HepG2 (cell line): Measurements from ENCODE around the gene YIPF4. TPM values are rescaled to one million over a fixed set of nuclear protein-coding genes. Genes with fewer than 3 reads are reported as not detected.
A peak's percentile ranks its signal among the peaks of the same experiment; 100 is the strongest.

Source experiments
- CREB1 ChIP-seq, 2 experiments: fragments of 450-650 bp in 1 of 2; IDR thresholded peaks; 2 replicates each; pipeline ENCODE4 v1.6.1; 2016 to 2017; ENCODE audit warnings: control low read depth in 1 of 2, mild to moderate bottlenecking in 1 of 2, missing compliant biosample characterization in 1 of 2, missing genetic modification characterization in 1 of 2
- EHMT2 ChIP-seq: fragments of 200-600 bp; sonication (generic); IDR thresholded peaks from 2 replicates; pipeline ENCODE4 v1.7.0; 2017; ENCODE audit warnings: antibody characterized with exemption, low read depth, low read length, borderline replicate concordance
- FOXC1 ChIP-seq: sonication (generic); formaldehyde crosslinking; IDR thresholded peaks from 2 replicates; pipeline ENCODE4 v1.8.0; 2022; ENCODE audit warnings: mild to moderate bottlenecking, missing genetic modification reagents, borderline replicate concordance
- LCORL ChIP-seq, 2 experiments: fragments of 450-650 bp in 1 of 2; sonication (generic) in 1 of 2; formaldehyde crosslinking in 1 of 2; IDR thresholded peaks; 2 replicates each; pipeline versions ENCODE4 v1.5.0 to v1.6.1; 2017 to 2020; ENCODE audit warnings: antibody characterized with exemption in 1 of 2, missing genetic modification reagents in 1 of 2
- MAFG ChIP-seq: sonication (generic); formaldehyde crosslinking; IDR thresholded peaks from 2 replicates; pipeline ENCODE4 v1.5.1; 2020; ENCODE audit warnings: mild to moderate bottlenecking, missing genetic modification reagents
- PAWR ChIP-seq: sonication (generic); formaldehyde crosslinking; IDR thresholded peaks from 2 replicates; pipeline ENCODE4 v1.4.0; 2020; ENCODE audit warnings: missing genetic modification reagents, mild to moderate bottlenecking, borderline replicate concordance
- PLRG1 ChIP-seq: fragments of 450-650 bp; conservative IDR thresholded peaks from 2 replicates; pipeline ENCODE4 v1.6.1; 2016
- POLR2A ChIP-seq, 2 experiments: IDR thresholded peaks; 2 replicates each; pipeline ENCODE4 v1.6.1; 2011; ENCODE audit warnings: low read depth in 2 of 2, low read length in 2 of 2, mild to moderate bottlenecking in 1 of 2, moderate library complexity in 1 of 2; ENCODE audit not compliant: insufficient read depth in 1 of 2
- RBFOX2 ChIP-seq: fragments of 200-400 bp; formaldehyde crosslinking; IDR thresholded peaks from 2 replicates; pipeline ENCODE4 v1.6.1; 2017; ENCODE audit warnings: low read depth, mild to moderate bottlenecking, low read length
- SIN3B ChIP-seq: fragments of 150-350 bp; IDR thresholded peaks from 2 replicates; pipeline ENCODE4 v1.6.1; 2014; ENCODE audit warnings: low read length
- TEAD2 ChIP-seq: sonication (generic); formaldehyde crosslinking; IDR thresholded peaks from 2 replicates; pipeline ENCODE4 v1.9.0; 2021; ENCODE audit warnings: missing genetic modification reagents
- ZNF180 ChIP-seq: sonication (generic); formaldehyde crosslinking; IDR thresholded peaks from 2 replicates; pipeline ENCODE4 v1.4.0; 2020; ENCODE audit warnings: low read depth, missing genetic modification reagents, borderline replicate concordance
- ZNF264 ChIP-seq: sonication (generic); formaldehyde crosslinking; IDR thresholded peaks from 2 replicates; pipeline ENCODE4 v1.4.0; 2020; ENCODE audit warnings: missing genetic modification reagents
- ZNF329 ChIP-seq: sonication (generic); formaldehyde crosslinking; IDR thresholded peaks from 2 replicates; pipeline ENCODE4 v1.9.0; 2021; ENCODE audit warnings: low read depth, mild to moderate bottlenecking, missing genetic modification reagents
- ZNF550 ChIP-seq: sonication (generic); formaldehyde crosslinking; IDR thresholded peaks from 2 replicates; pipeline ENCODE4 v1.4.0; 2020; ENCODE audit warnings: mild to moderate bottlenecking, missing genetic modification reagents, borderline replicate concordance
- ZNF556 ChIP-seq: sonication (generic); formaldehyde crosslinking; IDR thresholded peaks from 2 replicates; pipeline ENCODE4 v1.4.0; 2020; ENCODE audit warnings: mild to moderate bottlenecking, missing genetic modification reagents, borderline replicate concordance
- ZNF644 ChIP-seq: IDR thresholded peaks from 2 replicates; pipeline ENCODE4 v1.6.1; 2016; ENCODE audit warnings: low read depth
- ZNF678 ChIP-seq: sonication (generic); formaldehyde crosslinking; IDR thresholded peaks from 2 replicates; pipeline ENCODE4 v1.4.0; 2020; ENCODE audit warnings: mild to moderate bottlenecking, missing genetic modification reagents
- ZNF790 ChIP-seq: sonication (generic); formaldehyde crosslinking; IDR thresholded peaks from 2 replicates; pipeline ENCODE4 v1.8.0; 2022; ENCODE audit warnings: missing genetic modification reagents, mild to moderate bottlenecking, borderline replicate concordance
- ZNF841 ChIP-seq: sonication (generic); formaldehyde crosslinking; IDR thresholded peaks from 2 replicates; pipeline ENCODE4 v1.8.1; 2023; ENCODE audit warnings: missing genetic modification reagents, borderline replicate concordance
- ZNF891 ChIP-seq: sonication (generic); formaldehyde crosslinking; IDR thresholded peaks from 2 replicates; pipeline ENCODE4 v1.5.0; 2020; ENCODE audit warnings: mild to moderate bottlenecking, missing genetic modification reagents
- polyA plus RNA-seq, 8 experiments: library from polyadenylated mRNA; depleted of rRNA in 3 of 8; stranded (reverse) in 7 of 8; unstranded in 1 of 8; fragments of >200 nt; fragmentation: Illumina TruSeq in 4 of 8; extraction: Trizol in 4 of 8; gene quantifications; 2 replicates each; pipeline versions ENCODE4 v1.2.1 to v1.2.3, GENCODE V29; 2011 to 2016; ENCODE audit warnings: low read depth in 4 of 8, missing spikeins in 1 of 8, mixed read lengths in 1 of 8; ENCODE audit not compliant: insufficient read depth in 1 of 8
- total RNA-seq, 5 experiments: library from RNA; depleted of rRNA; stranded (reverse); fragments of >200 nt; fragmentation: Illumina TruSeq; extraction: Trizol; gene quantifications; 2 replicates each; pipeline ENCODE4 v1.2.3, GENCODE V29; 2016; ENCODE audit warnings: low read depth in 1 of 5
- TF ChIP-seq, protein P1 (sequence below): sonication (generic); formaldehyde crosslinking; IDR thresholded peaks from 2 replicates; pipeline ENCODE4 v1.8.0; 2022; ENCODE audit warnings: mild to moderate bottlenecking, missing genetic modification reagents
- TF ChIP-seq, protein P2 (sequence below): sonication (generic); formaldehyde crosslinking; IDR thresholded peaks from 2 replicates; pipeline ENCODE4 v1.4.0; 2020; ENCODE audit warnings: mild to moderate bottlenecking, missing genetic modification reagents
- TF ChIP-seq, protein P3 (sequence below): sonication (generic); formaldehyde crosslinking; conservative IDR thresholded peaks from 2 replicates; pipeline ENCODE4 v1.4.0; 2020; ENCODE audit warnings: missing genetic modification reagents
- TF ChIP-seq, protein P4 (sequence below): IDR thresholded peaks from 2 replicates; pipeline ENCODE4 v1.6.1; 2016; ENCODE audit warnings: missing compliant biosample characterization, missing genetic modification reagents, borderline replicate concordance

The YIPF4 gene
- total and polyA plus RNA-seq, 2 of the 13 experiments (the other 11 are each of a cell fraction or from before 2014, with no cell fraction given), result 19.0 to 43.9 TPM

DNA sequence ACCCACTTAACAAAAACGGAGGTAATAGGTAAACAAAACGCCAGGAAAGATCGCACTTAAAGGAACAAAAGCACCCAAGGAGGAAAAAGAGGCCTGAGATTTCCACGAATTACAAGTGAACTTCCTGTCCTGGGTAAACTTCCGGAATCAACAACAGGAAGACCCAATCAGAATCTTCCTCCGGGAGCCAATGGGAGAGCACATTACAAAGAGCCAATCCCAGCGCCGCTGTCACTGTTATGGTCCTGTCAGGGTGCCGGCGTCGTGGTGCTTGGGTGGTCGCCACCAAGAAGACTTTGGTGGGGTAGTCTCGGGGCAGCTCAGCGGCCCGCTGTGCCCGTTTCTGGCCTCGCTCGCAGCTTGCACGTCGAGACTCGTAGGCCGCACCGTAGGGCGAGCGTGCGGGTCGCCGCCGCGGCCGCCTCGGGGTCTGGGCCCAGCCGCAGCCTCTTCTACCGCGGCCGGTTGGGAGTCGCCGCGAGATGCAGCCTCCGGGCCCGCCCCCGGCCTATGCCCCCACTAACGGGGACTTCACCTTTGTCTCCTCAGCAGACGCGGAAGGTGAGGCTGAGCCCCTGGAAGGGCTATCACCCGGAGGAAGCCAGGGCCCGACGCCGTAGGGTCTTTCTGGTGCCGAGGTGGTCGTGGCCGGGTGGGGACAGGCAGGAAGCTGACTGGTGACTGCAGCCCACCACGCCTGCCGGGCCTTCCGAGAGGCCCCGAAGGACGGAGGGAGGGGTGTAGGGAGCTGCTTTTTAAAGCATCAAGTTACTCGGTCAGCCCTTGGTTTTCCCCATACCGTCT, at the start of gene YIPF4 (continued):
- no peak for TF ChIP-seq EHMT2
- 0 out of 2 replicates have a peak, but pooled peaks have one; percentile 52 for TF ChIP-seq ZNF550 (CRISPR knock-in tag)
- TF ChIP-seq ZNF644 (CRISPR knock-in tag), result no peak
- no peak for TF ChIP-seq ZNF180 (CRISPR knock-in tag)
- TF ChIP-seq PLRG1, result no peak
- peak; percentile 99 for TF ChIP-seq RBFOX2
- TF ChIP-seq SIN3B, result peak; percentile 86; the same call in 1 of the 2 replicates
- TF ChIP-seq, protein P1, sequence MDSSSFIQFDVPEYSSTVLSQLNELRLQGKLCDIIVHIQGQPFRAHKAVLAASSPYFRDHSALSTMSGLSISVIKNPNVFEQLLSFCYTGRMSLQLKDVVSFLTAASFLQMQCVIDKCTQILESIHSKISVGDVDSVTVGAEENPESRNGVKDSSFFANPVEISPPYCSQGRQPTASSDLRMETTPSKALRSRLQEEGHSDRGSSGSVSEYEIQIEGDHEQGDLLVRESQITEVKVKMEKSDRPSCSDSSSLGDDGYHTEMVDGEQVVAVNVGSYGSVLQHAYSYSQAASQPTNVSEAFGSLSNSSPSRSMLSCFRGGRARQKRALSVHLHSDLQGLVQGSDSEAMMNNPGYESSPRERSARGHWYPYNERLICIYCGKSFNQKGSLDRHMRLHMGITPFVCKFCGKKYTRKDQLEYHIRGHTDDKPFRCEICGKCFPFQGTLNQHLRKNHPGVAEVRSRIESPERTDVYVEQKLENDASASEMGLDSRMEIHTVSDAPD (CRISPR knock-in tag), result peak; percentile 85
- TF ChIP-seq, protein P2, sequence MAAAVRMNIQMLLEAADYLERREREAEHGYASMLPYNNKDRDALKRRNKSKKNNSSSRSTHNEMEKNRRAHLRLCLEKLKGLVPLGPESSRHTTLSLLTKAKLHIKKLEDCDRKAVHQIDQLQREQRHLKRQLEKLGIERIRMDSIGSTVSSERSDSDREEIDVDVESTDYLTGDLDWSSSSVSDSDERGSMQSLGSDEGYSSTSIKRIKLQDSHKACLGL (CRISPR knock-in tag), result peak; percentile 73; the same call in 1 of the 2 replicates
- peak; percentile 45; the same call in 1 of the 2 replicates for TF ChIP-seq LCORL (IDR thresholded peaks at IDR 0.05)
- peak; percentile 72 for TF ChIP-seq LCORL (CRISPR knock-in tag; IDR thresholded peaks at IDR 0.05)
- TF ChIP-seq CREB1 (IDR thresholded peaks at IDR 0.05), result peak; percentile 26; the same call in 1 of the 2 replicates
- no peak for TF ChIP-seq CREB1 (CRISPR knock-in tag; IDR thresholded peaks at IDR 0.05)
- TF ChIP-seq POLR2A (IDR thresholded peaks at IDR 0.05; ENCODE audit: insufficient read depth in 1 of 2, low read depth in 2 of 2, low read length in 2 of 2), result peak; percentile 77 to 86
- no peak for TF ChIP-seq ZNF841 (CRISPR knock-in tag)
- TF ChIP-seq PAWR (CRISPR knock-in tag), result no peak
- TF ChIP-seq ZNF891 (CRISPR knock-in tag), result peak; percentile 94; the same call in 1 of the 2 replicates
- TF ChIP-seq TEAD2 (CRISPR knock-in tag), result no peak
- TF ChIP-seq ZNF556 (CRISPR knock-in tag), result no peak; the same call in 1 of the 2 replicates
- no peak for TF ChIP-seq ZNF678 (CRISPR knock-in tag)
- TF ChIP-seq FOXC1 (CRISPR knock-in tag), result peak; percentile 92
- TF ChIP-seq, protein P3, sequence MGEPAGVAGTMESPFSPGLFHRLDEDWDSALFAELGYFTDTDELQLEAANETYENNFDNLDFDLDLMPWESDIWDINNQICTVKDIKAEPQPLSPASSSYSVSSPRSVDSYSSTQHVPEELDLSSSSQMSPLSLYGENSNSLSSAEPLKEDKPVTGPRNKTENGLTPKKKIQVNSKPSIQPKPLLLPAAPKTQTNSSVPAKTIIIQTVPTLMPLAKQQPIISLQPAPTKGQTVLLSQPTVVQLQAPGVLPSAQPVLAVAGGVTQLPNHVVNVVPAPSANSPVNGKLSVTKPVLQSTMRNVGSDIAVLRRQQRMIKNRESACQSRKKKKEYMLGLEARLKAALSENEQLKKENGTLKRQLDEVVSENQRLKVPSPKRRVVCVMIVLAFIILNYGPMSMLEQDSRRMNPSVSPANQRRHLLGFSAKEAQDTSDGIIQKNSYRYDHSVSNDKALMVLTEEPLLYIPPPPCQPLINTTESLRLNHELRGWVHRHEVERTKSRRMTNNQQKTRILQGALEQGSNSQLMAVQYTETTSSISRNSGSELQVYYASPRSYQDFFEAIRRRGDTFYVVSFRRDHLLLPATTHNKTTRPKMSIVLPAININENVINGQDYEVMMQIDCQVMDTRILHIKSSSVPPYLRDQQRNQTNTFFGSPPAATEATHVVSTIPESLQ, result peak; percentile 29; the same call in 1 of the 2 replicates
- TF ChIP-seq MAFG (CRISPR knock-in tag), result no peak
- 0 out of 2 replicates have a peak, but pooled peaks have one; percentile 62 for TF ChIP-seq ZNF790
- TF ChIP-seq ZNF329, result no peak
- TF ChIP-seq ZNF264, result peak; percentile 86
- TF ChIP-seq, protein P4, sequence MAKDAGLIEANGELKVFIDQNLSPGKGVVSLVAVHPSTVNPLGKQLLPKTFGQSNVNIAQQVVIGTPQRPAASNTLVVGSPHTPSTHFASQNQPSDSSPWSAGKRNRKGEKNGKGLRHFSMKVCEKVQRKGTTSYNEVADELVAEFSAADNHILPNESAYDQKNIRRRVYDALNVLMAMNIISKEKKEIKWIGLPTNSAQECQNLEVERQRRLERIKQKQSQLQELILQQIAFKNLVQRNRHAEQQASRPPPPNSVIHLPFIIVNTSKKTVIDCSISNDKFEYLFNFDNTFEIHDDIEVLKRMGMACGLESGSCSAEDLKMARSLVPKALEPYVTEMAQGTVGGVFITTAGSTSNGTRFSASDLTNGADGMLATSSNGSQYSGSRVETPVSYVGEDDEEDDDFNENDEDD (CRISPR knock-in tag), result 0 out of 2 replicates have a peak, but pooled peaks have one; percentile 40
